HG03097 (cell line): ENCODE measurements around the gene VMO1.

Experiments
- ATAC-seq: cut with Tn5 transposase; IDR thresholded peaks from one replicate; pipeline ENCODE4 v1.9.1; 2021; ENCODE audit not compliant: unreplicated experiment, low FRiP score

VMO1 gene

GRCh38 chr17:4786106-4786511 is at the start of gene VMO1:
VMO1 (minus strand) TSS chr17:4786364; CDS start chr17:4786352, 12 bp downstream.
- no peak for ATAC-seq

GRCh38 chr17:4834681-4835020 is 48.5 kb upstream of the VMO1 start:
- ATAC-seq: no peak

GRCh38 chr17:4833941-4834680 is 47.9 kb upstream of the VMO1 start:
- no peak for ATAC-seq

- ATAC-seq: peak; percentile 90
Measured at GRCh38 chr17:4833178-4833940, 47.2 kb upstream of the VMO1 start, which contains the start of gene MINK1. MINK1 (plus strand) TSS chr17:4833340; CDS start chr17:4833584, 244 bp downstream.

GRCh38 chr17:4832829-4833177 is 46.6 kb upstream of the VMO1 start:
- ATAC-seq: peak; percentile 2

GRCh38 chr17:4827399-4827798 is 41.2 kb upstream of the VMO1 start:
- no peak for ATAC-seq

GRCh38 chr17:4823373-4824089 is 37.4 kb upstream of the VMO1 start:
- ATAC-seq: no peak

- no peak for ATAC-seq
Measured at GRCh38 chr17:4822835-4823234, 36.7 kb upstream of the VMO1 start.

GRCh38 chr17:4818276-4818675 is 32.1 kb upstream of the VMO1 start:
- no peak for ATAC-seq

GRCh38 chr17:4816826-4817225 is 30.7 kb upstream of the VMO1 start:
- ATAC-seq: no peak

- ATAC-seq: no peak
Measured at GRCh38 chr17:4815043-4815675, 29.0 kb upstream of the VMO1 start.

GRCh38 chr17:4812690-4813089 is 26.5 kb upstream of the VMO1 start:
- ATAC-seq: no peak

- ATAC-seq: no peak
Measured at GRCh38 chr17:4811471-4811870, 25.3 kb upstream of the VMO1 start.

- no peak for ATAC-seq
Measured at GRCh38 chr17:4810696-4811290, 24.6 kb upstream of the VMO1 start.

- no peak for ATAC-seq
Measured at GRCh38 chr17:4808378-4808767, 22.2 kb upstream of the VMO1 start.

GRCh38 chr17:4807605-4808377 is 21.6 kb upstream of the VMO1 start:
- ATAC-seq: no peak

- peak; percentile 91 for ATAC-seq
Measured at GRCh38 chr17:4806777-4807604, 20.8 kb upstream of the VMO1 start, which contains the start of gene PLD2. PLD2 (plus strand) TSS chr17:4807152; CDS start chr17:4807773, 621 bp downstream.

GRCh38 chr17:4806456-4806776 is 20.3 kb upstream of the VMO1 start:
- ATAC-seq: no peak

GRCh38 chr17:4802228-4802627 is 16.1 kb upstream of the VMO1 start, which contains the start of gene C17orf114:
C17orf114 (minus strand) TSS chr17:4802328.
- no peak for ATAC-seq
